Gastrocnemius medialis (tissue), 4 donors: Measurements from ENCODE around the gene COPRS. TPM values are rescaled to one million over a fixed set of nuclear protein-coding genes. Genes with fewer than 3 reads are reported as not detected.
"Not testable (repeated sequence)": the region's sequence is repeated elsewhere in the genome, so short reads cannot be mapped to it uniquely, and the experiment has no call there.

Experiments
- ATAC-seq, 2 donors: fragments of 150-250 bp; one replicate each; pipeline ENCODE4 v1.9.1; 2016
- DNase-seq, 2 donors: peaks; one replicate each; pipeline ENCODE4 v3.0.0-alpha.2; 2019
- H3K27ac ChIP-seq, 4 donors: fragments of 200-600 bp; sonication (generic); 1 replicate in 1 of 4; 2 replicates in 3 of 4; pipeline ENCODE4 v1.5.1; 2016 to 2018; ENCODE audit warnings: mild to moderate bottlenecking in 2 of 4, moderate library complexity in 1 of 4
- H3K27me3 ChIP-seq, 3 donors: fragments of 200-600 bp; sonication (generic) in 2 of 3; 1 replicate in 1 of 3; 2 replicates in 2 of 3; pipeline versions ENCODE4 v1.5.1 to v1.6.0; 2016 to 2019; ENCODE audit warnings: mild to moderate bottlenecking in 1 of 3, moderate library complexity in 1 of 3
- H3K36me3 ChIP-seq, 2 donors: fragments of 200-600 bp; sonication (generic) in 1 of 2; one replicate each; pipeline ENCODE4 v1.5.1; 2017 to 2018
- H3K4me1 ChIP-seq, 2 donors: fragments of 200-600 bp; sonication (generic) in 1 of 2; one replicate each; pipeline ENCODE4 v1.5.1; 2016 to 2017; ENCODE audit warnings: mild to moderate bottlenecking in 2 of 2
- H3K4me3 ChIP-seq, 4 donors: fragments of 200-600 bp; sonication (generic) in 3 of 4; 1 replicate in 1 of 4; 2 replicates in 3 of 4; pipeline ENCODE4 v1.5.1; 2016 to 2019; ENCODE audit warnings: mild to moderate bottlenecking in 2 of 4
- H3K9me3 ChIP-seq, 3 donors: fragments of 200-600 bp; sonication (generic) in 2 of 3; 1 replicate in 1 of 3; 2 replicates in 2 of 3; pipeline ENCODE4 v1.5.1; 2016 to 2019
- CTCF ChIP-seq, 5 experiments: fragments of 450-650 bp in 3 of 5; fragments of 200-600 bp in 2 of 5; sonication (generic) in 2 of 5; IDR thresholded peaks in 4 of 5; conservative IDR thresholded peaks in 1 of 5; 1 replicate in 4 of 5; 2 replicates in 1 of 5; pipeline ENCODE4 v1.5.1; 2016 to 2019; ENCODE audit warnings: antibody characterized with exemption in 5 of 5, mild to moderate bottlenecking in 3 of 5, moderate library complexity in 3 of 5
- POLR2A ChIP-seq, 2 donors: fragments of 450-650 bp; IDR thresholded peaks; one replicate each; pipeline ENCODE4 v1.6.1; 2017; ENCODE audit warnings: antibody characterized with exemption in 2 of 2, mild to moderate bottlenecking in 2 of 2, moderate library complexity in 2 of 2
- in situ Hi-C, 4 donors: fragments of 200-750 bp; cut with MboI; loops; one replicate each; pipeline versions ENCODE4 v1.15.0 to v1.8.0; 2017; ENCODE audit warnings: low sequenced_read_pairs in 4 of 4
- intact Hi-C: fragments of 100-400 bp; cut with DNase I; formaldehyde crosslinking; loops from one replicate; pipeline ENCODE4 v1.15.1; 2023; ENCODE audit warnings: low total_unique reads
- total RNA-seq, 4 donors: library from RNA; depleted of rRNA; stranded (reverse); fragments of >200 nt; gene quantifications; one replicate each; pipeline versions ENCODE4 v1.1.0 to v1.2.3, GENCODE V29; 2016

Gene COPRS
- total RNA-seq, 4 donors from 2014 or later: 43.8 to 73.9 (median 61.6) TPM

- in situ Hi-C loops: loop anchor here in 3 of 4 donors (25.0 kb wide), 1 partner anchor 388 kb away; no protein-coding TSS in a partner anchor
- Histone ChIP-seq H3K27me3 (no peaks in the 10 kb centered on the region), H3K27ac (no peak overlapping the region), H3K36me3 (no peaks in the 10 kb centered on the region), H3K9me3 (no peaks in the 10 kb centered on the region), H3K4me3 (no peak overlapping the region), H3K4me1 (no peaks in the 10 kb centered on the region)
- no peak for ATAC-seq
- no peak for DNase-seq
- TF ChIP-seq POLR2A (IDR thresholded peaks at IDR 0.05): no peak
- TF ChIP-seq CTCF (IDR thresholded peaks at IDR 0.05 in 4 of 5, conservative IDR thresholded peaks at IDR 0.05 in 1 of 5): no peak
- intact Hi-C loops: no loop called here
Measured at GRCh38 chr17:31824766-31825360, 34.2 kb downstream of the COPRS start.

GRCh38 chr17:31823014-31823413 lies 36.0 kb downstream of the COPRS start:
- H3K27me3 ChIP-seq: no peaks in the 10 kb centered on the region
- TF ChIP-seq POLR2A (IDR thresholded peaks at IDR 0.05): no peak
- no peak for TF ChIP-seq CTCF (IDR thresholded peaks at IDR 0.05 in 4 of 5, conservative IDR thresholded peaks at IDR 0.05 in 1 of 5)
- no peak overlapping the region for H3K27ac ChIP-seq
- ATAC-seq (no peak), DNase-seq (no peak)
- H3K4me3 ChIP-seq: no peak overlapping the region
- no peaks in the 10 kb centered on the region for H3K4me1 ChIP-seq
- in situ Hi-C loops (no loop called here), intact Hi-C loops (no loop called here)
- no peaks in the 10 kb centered on the region for H3K9me3 ChIP-seq
- H3K36me3 ChIP-seq: no peaks in the 10 kb centered on the region

GRCh38 chr17:31820691-31821435 lies 38.2 kb downstream of the COPRS start:
- no peaks in the 10 kb centered on the region for H3K4me1 ChIP-seq
- intact Hi-C loops (no loop called here), in situ Hi-C loops (no loop called here)
- DNase-seq (no peak), ATAC-seq (no peak)
- no peaks in the 10 kb centered on the region for H3K36me3 ChIP-seq
- no peak for TF ChIP-seq POLR2A (IDR thresholded peaks at IDR 0.05)
- TF ChIP-seq CTCF (IDR thresholded peaks at IDR 0.05 in 4 of 5, conservative IDR thresholded peaks at IDR 0.05 in 1 of 5): no peak
- H3K9me3 ChIP-seq: no peaks in the 10 kb centered on the region
- H3K27ac ChIP-seq: no peak overlapping the region
- H3K27me3 ChIP-seq: no peaks in the 10 kb centered on the region
- no peak overlapping the region for H3K4me3 ChIP-seq

- no peaks in the 10 kb centered on the region for H3K9me3 ChIP-seq
Measured at GRCh38 chr17:31819578-31819977, 39.5 kb downstream of the COPRS start.

DNA sequence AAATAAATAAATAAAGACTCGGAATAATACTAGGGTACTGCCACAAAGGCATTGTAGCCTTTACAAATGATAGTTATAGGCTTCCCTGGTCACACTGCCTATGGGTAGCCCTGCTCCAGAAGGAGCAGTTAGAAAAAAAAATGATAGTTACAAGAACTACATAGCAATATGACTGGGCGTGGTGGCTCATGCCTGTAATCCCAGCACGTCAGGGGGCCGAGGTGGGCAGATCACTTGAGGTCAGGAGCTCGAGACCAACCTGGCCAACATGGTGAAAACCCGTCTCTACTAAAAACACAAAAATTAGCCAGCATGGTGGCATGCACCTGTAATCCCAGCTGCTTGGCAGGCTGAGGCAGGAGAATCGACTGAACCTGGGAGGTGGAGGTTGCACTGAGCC lies 40.2 kb downstream of the COPRS start:
- H3K36me3 ChIP-seq, H3K9me3 ChIP-seq, H3K4me1 ChIP-seq, H3K4me3 ChIP-seq, intact Hi-C loops, H3K27ac ChIP-seq, H3K27me3 ChIP-seq, ATAC-seq, in situ Hi-C loops, DNase-seq: not testable (repeated sequence)

More at GRCh38 chr17:31819578-31819977, 39.5 kb downstream of the COPRS start:
- no peak overlapping the region for H3K27ac ChIP-seq
- in situ Hi-C loops: no loop called here
- DNase-seq: no peak
- H3K4me1 ChIP-seq: no peaks in the 10 kb centered on the region
- H3K4me3 ChIP-seq: no peak overlapping the region
- TF ChIP-seq POLR2A (IDR thresholded peaks at IDR 0.05) (no peak), CTCF (IDR thresholded peaks at IDR 0.05 in 4 of 5, conservative IDR thresholded peaks at IDR 0.05 in 1 of 5) (no peak)
- no peaks in the 10 kb centered on the region for H3K36me3 ChIP-seq
- no peaks in the 10 kb centered on the region for H3K27me3 ChIP-seq
- intact Hi-C loops: no loop called here
- ATAC-seq: no peak
